LNCaP clone FGC (cell line): ENCODE data around the gene MGRN1.

ENCODE experiments used
- DNase-seq: peaks from one replicate; pipeline ENCODE4 v3.0.0-alpha.2; 2011; ENCODE audit warnings: low read depth
- H3K4me3 ChIP-seq: 2 replicates; pipeline ENCODE4 v1.5.1; 2011; ENCODE audit warnings: mild to moderate bottlenecking, low read depth, low read length, control low read depth
- CTCF ChIP-seq: IDR thresholded peaks from 2 replicates; pipeline ENCODE4 v1.5.1; 2012; ENCODE audit warnings: mild to moderate bottlenecking; ENCODE audit not compliant: control insufficient read depth, insufficient read depth; ENCODE audit errors: extremely low read depth

The MGRN1 gene

GRCh38 chr16:4706871-4707270 is 82.2 kb downstream of the MGRN1 start:
- H3K4me3 ChIP-seq = no peak overlapping the region
- TF ChIP-seq CTCF = no peak
- no peak for DNase-seq

- no peak overlapping the region for H3K4me3 ChIP-seq
- no peak for DNase-seq
- no peak for TF ChIP-seq CTCF
Measured at GRCh38 chr16:4709481-4709880, 84.9 kb downstream of the MGRN1 start.

GRCh38 chr16:4713663-4714501 is 89.3 kb downstream of the MGRN1 start:
- DNase-seq = no peak
- no peak overlapping the region for H3K4me3 ChIP-seq
- no peak for TF ChIP-seq CTCF

- TF ChIP-seq CTCF = no peak
- no peak for DNase-seq
- H3K4me3 ChIP-seq = no peak overlapping the region
Measured at GRCh38 chr16:4714996-4715395, 90.4 kb downstream of the MGRN1 start.

- no peak for TF ChIP-seq CTCF
- no peak overlapping the region for H3K4me3 ChIP-seq
- no peak for DNase-seq
Measured at GRCh38 chr16:4718466-4718865, 93.8 kb downstream of the MGRN1 start.

- H3K4me3 ChIP-seq = no peak overlapping the region
- TF ChIP-seq CTCF = no peak
- no peak for DNase-seq
Measured at GRCh38 chr16:4723071-4723767, 98.6 kb downstream of the MGRN1 start.

- H3K4me3 ChIP-seq = no peak overlapping the region
- DNase-seq = no peak
- TF ChIP-seq CTCF = no peak
Measured at GRCh38 chr16:4724661-4725270, 100.1 kb downstream of the MGRN1 start.
